AG08396 (cell line): ENCODE results near the gene ASB10.
A peak's percentile ranks its signal among the peaks of the same experiment; 100 is the strongest.

Experiments used
- DNase-seq: peaks from one replicate; pipeline ENCODE4 v3.0.0; 2012; ENCODE audit warnings: low spot score, mixed read lengths

ASB10 gene

DNA sequence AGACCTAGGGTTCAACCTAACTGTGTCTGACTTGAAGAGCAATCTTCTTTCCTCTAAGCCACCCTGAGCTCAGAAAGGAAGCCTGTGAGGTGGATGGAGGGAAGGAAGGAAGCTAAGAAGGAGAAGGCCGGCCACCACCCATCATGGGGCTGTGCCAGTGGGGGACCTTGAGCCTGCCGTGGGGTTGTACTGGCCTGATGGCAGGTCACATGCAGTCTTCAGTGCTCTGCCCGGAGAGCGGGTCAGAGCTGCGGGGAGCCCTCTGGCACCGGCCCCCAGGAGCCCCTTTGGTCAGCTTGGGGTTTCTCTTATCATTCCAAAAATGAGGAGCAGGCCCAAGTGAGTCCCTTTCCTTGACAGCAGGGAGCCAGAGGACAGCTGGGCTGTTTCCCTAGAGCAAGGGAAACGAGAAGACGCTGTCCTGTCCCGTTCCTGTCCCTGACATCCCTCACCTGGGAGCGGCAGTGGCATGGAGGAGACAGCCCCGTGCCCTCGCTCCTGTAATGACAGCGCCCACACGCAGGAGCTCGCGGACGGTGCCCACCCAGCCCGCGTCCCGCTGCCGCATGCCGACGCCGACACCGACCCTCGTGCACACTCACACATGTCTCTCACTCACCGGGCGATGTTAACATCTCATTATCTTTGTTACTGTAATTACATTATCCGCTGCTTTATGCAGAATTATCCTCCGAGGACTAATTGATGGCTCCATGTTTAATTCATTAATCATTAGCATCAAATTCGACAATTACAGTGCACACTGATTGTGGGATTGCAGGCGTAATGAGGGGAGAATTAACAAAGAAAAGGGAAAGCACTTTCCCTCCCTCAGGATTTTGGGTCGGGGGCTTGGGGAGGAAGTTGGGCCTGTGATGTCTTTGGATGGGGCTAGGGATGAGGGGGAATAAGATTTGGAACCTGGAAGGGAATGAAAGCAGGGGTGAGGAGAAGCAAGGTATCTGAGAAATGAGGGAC lies 50.9 kb downstream of the ASB10 start:
- no peak for DNase-seq

DNA sequence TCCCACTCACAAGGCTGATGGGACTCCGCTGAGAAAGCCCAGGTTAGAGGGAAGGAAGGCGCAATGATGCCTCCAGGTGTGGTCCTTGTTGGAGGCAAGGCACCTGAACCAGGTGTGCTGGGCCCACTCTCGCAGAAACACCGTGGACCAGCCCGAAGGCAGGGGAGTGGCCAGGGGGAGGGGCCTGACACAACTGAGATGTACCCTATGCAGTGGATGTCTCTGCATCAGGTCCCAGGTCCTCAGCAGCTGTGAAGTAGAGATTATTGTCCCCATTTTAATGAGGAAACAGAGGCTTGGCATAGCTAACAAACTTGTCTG lies 51.6 kb downstream of the ASB10 start:
- no peak for DNase-seq

DNA sequence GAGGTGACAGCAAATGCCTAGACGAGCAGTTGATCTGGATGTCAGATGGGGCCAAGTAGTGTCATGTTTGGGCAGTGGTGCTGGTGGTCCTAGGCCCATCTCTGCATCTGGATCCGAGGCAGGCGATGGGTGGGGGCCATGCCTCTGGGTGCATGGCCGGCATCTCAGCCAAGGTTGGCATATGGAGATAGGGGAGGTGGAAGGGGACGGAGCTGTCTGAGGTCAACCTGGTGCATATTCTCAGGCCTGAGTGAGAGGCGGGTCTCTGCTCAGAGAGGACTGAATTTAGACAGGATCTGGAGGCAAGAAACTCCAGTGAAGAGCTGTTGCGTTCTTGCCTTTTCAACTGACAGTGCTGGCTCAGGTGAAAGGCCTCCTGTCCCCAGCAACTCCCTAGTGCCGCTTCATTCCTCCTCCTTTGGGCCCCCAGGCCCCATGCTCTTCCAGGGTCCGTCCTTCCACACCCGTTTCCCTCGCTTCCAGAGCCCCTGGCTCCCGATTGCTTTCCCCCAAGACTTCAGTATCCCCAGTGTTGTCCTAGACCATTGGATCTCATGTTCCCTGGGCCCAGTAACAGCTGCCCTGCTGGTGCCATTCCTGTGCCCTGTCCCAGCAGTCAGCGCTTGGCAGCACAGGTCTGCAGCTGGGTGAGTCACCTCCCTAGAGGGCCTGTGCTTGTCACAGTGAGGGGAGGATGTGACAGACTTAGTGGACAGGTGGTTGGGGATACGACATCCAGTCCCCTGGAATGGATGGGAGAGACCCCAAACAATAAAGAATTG lies 52.1 kb downstream of the ASB10 start:
- DNase-seq: no peak

DNA sequence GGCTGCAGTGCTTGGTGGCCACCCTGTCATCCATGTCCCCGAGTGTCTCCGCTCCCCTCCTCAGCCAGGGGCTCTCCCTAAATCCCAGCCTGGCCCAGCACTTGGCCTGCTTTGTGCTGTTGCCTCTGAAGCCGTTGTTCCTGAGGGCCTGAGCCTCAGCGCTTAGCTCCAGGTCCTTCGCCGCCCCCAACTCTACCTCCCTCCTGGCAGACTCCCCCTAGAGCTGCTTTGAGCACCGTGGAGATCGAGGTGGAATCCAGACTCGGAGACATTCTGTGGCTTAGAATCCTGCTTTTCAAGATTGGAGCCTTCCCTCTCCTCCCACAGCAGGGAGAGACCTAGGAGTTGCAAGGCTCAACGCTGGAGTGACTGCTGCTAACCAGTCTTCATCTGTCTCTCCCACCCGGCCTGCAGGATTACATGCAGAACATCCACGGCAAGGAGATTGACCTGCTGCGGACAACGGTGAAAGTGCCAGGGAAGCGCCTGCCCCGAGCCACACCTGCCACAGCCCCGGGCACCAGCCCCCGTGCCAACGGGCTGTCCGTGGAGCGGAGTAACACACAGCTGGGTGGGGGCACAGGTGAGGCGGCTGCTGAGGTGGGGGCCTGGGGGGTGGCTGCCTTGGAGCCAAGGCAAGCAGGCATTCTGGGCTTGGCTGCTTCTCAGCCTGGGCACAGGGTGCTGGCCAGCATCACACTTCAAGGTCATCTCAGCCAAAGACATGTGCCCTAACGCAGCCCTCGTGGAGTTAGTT lies 52.9 kb downstream of the ASB10 start:
- no peak for DNase-seq

DNA sequence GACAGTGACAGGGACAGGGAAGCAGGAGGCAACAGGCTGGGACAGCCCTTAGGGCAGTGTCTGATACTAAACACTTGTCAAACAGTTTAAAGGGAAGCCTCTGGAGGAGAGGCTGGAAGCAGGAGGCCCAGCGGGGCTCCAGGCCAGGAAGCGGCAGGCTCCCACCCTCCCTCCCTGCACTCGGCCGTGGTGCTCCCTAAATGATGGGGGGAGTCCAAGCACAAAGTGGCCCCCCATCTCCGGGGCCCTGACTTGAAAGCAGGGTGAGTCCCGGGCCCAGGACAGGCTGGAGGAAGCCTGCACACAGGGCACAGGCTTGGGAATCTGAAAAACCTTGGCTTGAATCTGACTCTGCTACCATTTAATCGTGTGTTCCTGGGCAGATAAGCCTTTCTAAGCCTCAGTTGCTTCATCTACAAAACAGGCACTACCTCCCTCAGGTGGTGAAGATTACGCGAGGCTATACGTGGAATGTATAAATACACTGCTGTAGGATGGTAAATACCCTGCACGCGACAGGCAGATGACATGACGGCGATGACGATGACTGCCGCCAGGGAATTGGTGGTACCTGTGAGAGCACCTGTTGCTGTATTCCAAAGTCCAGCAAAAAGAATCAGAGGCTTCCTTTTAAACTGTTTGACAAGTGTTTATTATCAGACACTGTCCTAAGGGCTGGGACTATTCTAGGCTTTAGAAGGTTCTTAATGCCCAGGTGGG lies 53.6 kb downstream of the ASB10 start:
- DNase-seq: no peak

DNA sequence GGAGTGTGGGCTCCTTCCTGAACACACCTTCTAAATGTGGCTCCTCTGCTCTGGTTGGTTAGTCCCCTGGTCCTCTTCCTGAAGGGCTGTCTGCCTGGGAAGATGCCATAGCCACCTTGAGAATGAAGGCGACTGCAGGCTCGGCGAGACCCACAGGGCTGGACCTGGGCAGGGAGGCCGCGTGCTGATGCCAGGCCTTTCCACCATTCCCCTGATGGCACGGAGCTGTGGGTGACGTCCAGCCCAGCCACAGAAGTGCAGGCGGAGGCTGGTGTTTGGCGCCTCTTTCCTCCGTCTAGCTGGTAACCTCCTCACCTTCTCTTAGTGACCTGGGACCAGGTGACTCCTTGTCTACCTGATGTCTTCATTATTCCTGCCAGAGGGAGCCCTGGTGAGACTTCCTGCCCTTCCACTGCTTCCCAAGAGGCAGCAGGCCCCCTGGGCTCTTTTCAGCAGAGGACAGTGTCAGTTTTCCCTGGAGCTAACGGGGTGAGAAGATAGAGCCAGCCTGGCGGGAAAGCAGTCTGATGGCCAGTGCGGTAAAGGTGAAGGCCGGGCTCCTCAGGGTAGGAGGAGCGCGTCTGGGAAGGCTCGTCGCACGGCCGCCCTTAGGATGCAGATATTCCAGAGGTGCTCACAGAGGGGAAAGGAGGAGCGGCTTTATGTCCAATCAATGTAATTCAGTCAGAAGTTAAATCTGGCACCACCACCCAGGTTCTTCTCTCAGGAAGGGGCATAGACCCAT lies 54.4 kb downstream of the ASB10 start:
- no peak for DNase-seq

DNA sequence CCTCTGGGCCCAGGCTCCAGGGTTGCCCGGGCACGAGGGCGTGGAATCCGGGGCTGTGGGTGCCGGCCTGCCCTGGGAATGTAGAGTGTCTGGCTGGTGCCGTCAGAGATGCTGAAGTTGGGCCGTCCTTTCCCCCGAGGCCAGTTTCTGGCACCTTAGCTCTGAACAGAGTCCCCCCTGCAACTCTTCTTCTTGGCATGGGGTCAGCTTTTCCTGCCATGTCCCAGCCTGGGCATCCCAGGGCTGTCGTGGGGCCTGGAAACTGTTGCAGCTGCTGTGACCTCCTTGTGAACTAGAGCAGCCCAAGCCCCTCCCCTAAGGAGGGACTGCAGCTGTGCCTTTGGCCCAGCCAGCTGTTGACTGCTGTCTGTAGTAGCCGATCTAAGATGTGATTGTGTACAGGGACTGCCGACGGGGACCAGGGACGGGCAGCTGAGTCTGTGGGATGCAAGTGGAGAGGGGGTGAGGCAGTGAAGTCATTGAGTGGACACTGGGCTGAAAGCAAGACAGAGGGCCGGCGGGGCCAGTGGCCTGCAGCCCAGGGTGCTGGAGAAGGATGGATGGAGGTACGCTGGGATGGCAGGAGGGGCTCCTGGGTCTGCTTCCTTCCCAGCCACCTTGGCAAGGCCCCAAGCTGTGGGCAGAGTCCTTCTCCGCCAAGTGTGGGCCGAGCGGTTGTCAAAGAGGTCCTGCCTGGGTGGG lies 55.3 kb downstream of the ASB10 start:
- DNase-seq: no peak

DNA sequence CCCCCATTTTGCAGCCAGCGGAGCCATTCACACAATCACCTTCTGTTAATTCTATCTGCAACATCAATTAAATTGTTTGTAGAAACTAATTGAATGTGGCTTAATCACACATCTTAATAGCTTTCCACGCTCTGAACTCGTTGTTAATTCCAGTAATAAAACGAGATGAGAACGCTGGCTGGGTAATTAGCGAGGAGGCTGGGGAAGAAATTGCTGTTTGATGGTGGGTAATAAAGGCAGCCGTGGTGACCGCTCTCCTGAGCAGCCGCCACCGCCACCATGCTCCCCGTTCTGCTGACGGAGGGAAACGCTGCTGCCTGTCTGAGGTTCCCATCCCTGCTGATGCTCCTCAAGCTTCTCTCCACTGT lies 55.8 kb downstream of the ASB10 start:
- no peak for DNase-seq

DNA sequence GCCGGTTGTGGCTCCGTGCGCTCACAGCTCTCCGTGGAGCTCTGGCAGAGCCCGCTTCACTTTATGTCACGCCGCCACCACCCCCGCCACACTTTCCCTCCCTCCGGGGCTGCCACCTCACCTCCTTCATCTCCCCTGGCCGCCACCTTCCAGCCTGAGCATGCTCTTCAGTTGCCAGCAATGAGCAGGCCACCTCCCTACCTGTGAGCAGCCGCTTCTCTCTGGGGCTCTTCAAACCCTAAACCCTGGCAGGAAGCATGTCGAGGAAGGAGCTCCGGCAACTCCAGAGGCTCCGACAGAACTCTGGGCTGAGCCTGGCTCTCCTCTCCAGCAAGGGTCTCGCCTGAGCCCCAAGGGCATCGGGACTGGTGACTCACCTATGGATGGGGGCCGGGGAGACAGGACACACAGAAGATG lies 56.3 kb downstream of the ASB10 start:
- DNase-seq: no peak

DNA sequence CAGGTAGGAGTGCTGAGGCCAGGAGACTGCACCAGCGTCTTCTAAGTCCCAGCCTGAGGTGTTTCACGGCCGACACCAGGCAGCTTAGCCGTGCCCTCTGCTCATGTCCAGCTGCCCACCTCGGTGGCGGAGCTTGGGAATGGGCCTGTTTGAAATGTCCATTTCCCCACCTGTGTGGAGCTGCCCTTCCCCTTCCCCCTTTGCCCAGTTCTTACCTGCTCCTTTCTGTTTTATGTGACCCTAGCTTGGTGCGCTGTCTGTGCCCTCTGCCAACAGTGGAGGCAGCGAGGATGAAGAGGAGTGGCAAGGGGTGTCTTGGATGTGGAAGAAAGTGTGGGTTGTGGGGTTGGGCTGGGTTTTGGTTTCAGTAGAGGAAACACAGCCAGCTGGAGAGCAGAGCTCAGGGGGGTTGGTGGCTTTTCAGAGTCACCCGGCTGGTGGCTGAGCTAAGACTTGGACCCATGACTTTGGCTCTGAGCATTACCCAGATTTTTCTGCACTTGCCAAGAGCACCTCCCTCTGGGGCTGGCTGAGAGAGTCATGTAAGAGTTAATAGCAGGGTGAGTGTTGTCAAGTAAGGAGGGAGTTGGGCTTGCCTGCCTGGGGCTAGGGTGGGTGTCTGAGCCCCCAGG lies 57.0 kb downstream of the ASB10 start:
- no peak for DNase-seq

DNA sequence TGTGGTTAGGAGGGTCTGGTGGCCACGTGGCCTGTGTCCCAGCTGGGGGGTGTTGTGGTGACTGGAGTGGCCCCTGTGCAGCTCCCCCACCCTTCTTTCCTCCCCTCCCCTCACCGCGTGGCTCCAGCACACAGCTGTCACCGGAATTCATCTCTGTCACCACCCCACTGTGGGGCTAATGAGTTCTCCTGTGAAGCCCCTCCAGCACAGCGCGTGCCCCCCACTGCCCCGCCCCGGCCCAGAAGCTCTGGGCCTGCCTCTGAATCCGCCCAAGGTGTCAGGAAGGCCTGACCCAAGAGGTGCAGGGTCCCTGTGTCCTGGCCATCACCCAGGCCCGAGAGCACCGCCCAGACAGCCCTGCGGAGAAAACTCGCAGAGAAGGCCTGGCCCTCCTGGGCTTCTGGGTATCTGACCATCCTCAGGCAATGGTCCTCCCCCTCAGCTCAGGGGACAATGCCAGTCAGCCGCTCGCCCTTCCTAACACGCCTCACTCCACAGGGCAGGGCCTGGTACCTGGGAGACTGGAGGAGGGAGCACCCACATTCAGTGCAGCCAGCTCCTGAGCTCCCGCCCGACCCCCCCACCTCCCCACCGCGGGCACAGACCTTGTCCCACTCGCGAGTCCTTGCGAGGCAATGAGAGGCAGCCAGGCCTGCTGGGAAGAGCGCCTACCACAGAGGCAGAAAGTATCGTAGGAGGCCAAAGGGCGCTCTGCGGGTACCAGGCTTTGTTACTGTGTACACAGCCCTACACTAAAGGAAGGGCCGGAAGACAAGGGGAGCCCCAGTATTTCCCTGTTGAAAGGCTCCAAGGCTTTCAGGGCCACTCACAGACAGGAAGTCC lies 57.7 kb downstream of the ASB10 start:
- no peak for DNase-seq

DNA sequence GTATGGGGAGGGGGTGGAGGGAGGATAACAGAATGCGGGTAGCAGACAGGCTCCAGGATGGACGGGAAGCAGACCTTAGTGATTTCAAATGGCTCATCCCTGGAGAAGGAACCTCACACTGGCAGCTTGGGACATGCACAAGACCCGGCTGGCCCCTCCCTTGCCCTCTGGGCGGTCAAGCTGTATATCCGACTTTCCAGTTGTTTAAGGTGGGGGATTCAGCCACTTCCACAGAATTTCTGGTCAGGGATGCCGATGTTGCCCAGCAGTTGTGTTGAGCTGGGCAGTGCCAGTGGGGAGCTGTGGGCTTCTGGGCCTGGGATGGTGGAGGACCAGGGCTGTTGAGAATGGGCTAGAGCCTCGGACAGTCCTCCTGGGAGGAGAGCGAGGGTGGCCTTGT lies 58.3 kb downstream of the ASB10 start:
- no peak for DNase-seq

DNA sequence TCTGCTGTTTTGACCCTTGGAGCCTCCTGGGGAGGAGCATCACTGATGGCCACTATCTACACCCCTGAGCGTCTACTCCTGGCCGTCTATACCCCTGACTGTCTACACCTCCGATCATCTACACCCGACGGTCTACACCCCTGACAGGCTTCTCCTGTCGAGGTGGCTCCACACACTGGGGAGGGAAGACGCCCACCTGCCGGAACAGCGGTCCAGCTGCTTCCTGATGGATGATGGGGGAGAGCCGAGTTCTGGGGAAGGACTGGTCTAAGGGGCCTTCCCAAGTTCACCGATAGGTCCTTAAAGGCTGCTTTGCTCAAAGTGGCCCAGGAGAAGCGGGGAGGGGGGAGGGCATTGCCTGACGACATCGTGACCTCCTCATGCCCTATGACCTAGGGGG lies 58.9 kb downstream of the ASB10 start:
- DNase-seq: no peak

DNA sequence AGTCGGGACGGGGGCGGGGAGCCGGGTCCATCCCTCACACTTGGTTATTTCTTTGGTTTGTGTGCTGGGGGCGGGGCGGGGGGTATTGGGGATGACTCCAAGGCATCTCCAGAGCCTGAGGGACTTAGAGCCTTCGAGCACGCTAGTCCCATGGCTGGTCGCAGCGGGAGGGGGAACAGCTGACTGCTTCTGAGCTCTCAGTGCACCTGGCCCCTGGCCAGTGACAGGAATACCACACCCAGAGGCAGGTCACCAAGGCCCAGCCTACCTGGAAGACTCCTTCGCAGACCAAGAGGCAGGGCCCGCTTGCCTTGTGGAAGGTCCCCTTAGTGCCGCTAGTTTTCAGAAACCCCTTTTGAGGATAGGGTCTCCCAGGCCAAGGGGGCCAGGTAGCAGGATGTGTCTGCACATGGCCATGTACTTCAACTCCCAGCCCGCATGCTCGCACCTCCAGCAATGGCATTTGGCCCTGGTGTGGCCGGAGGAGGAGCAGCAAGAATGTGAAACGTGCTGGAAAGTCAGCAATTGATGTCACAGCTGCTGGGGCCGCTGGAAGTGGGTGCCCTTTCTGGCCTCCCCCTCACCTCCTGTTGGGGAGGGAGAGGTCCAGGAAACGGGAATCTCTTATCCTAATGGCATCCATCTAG lies 60.4 kb downstream of the ASB10 start:
- no peak for DNase-seq

DNA sequence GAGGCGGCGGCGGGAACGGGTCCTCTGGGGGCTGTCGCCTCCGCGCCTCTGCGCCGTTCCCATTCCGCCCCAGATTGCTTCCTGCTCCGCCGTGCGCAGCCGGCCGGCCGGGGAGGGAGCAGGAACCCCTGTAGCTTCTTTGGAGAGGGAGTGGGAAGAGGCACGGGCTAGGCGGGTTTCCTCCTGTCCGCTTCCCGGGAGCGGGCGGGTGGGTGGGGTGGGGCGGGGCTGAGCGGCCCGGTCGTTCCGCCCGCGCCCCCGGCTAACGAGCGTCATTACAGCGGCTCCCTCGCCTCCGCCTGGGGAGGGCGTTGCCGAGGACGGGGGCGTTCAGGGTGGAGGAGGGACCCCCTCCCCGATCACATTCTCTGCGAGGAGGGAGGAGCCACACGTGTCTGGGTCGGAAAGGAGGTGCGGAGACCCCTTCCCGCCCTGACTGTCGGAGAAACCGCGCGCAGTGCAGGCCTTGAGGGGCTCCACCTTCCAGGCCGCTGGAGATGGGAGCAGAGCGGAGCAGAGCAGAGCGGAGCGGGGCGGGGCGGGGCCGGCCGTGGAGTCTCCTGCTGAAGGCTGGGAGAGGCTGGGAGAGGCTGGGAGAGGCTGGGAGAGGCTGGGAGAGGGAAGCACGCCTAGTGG lies 61.1 kb downstream of the ASB10 start:
- DNase-seq: peak; percentile 64
